NCI-H1436 treated with DMSO at 0.1 percent for 48 hours (cell line): ENCODE measurements around the gene IL4R.
"Not testable (repeated sequence)": the region's sequence is repeated elsewhere in the genome, so short reads cannot be mapped to it uniquely, and the experiment has no call there.

Experiments
- DNase-seq: peaks from one replicate; lab custom pipeline; 2025; lab: John Stamatoyannopoulos, UW

The IL4R gene

DNA sequence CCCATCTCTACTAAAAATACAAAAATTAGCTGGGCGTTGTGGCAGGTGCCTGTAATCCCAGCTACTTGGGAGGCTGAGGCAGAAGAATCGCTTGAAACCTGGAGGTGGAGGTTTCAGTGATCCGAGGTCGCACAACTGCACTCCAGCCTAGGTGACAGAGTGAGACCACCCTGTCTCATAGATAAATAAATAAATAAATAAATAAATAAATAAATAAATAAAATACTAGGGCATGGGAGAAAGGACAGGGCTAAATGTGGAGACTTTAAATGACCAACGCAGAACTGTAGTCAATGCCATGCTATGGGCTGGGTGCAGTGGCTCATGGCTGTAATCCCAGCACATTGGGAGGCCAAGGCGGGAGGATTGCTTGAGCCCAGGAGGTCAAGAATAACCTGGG lies 25.5 kb upstream of the IL4R start:
- DNase-seq: not testable (repeated sequence)

DNA sequence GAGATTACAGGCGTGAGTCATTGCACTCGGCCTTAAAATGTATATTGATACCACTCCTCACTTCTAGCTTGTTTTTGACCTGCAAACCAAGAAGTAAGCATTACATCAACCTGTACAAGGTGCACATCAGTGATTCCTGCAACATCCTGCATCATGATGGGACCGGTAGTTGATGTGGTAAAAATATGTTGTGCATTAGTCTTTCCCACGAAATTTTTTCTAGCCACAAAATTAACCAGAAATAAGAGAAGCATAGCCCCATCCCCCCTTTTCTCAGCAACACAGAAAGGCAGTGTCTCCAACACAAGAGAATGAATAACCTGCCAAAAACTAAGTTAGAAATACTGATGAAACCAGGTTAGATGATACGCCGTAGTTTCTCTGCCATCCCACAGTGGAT lies 24.1 kb upstream of the IL4R start:
- DNase-seq: no peak

DNA sequence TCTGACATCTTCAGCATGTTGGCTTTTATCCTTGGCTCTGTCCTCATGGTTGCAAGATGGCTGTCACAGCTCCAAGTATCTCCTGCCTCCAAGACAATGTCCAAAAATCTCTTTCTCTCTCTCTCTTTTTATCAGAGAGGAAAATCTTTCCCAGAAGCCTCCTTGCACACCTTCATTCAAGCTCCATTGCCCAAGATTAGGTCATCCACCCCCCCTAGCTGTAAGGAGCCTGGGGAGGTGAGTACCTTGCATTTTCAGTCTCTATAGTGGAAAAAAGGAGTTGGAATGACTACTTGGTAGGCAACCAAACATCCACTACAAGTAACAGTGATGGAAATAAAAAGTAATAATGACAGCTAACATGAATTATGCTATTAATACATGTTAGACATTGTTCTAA lies 23.2 kb upstream of the IL4R start:
- no peak for DNase-seq

DNA sequence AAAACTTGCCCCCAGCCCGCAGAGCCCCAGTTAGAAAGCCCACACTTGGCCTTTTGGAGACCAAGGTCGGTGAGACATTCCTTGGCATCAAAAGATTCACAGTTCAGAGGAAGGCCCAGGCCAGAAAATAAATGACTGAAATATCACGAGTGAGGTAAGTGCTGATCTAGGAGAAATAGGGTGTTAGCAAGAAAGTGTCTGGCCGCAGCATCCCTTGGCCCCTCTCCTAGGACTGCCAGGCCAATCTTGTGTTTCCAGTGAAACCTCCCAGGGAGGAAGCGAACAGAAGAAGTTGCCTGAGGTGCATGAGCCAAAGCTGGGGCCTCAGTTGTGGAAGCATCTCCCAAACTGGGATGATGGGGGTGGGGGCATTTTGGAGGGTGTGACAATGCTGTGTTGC lies 22.7 kb upstream of the IL4R start:
- DNase-seq: no peak

DNA sequence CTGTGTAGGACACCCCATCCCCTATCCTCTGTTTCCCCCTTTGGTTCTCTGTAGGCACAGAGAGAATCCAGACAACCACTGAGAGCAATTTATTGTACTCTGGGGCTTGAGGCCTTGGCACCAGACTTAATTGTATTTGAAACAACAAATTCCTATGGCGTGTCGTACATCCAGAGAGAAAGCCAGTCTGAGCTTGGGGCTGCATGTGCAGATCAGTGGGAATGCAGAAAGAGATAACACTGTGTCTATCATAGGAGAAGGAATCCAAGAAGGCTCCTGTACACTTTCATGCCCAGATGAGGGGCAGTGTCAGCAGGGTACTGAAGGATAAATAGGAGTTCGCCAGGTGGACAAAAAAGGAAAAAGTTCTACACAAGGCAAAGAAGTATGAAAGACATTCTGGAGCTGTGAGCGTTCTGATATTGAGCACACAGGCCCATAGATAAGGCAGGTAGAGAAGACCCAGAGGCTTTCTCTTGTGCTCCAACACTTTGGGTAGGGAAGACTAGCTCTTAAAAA lies 22.0 kb upstream of the IL4R start:
- DNase-seq: no peak

DNA sequence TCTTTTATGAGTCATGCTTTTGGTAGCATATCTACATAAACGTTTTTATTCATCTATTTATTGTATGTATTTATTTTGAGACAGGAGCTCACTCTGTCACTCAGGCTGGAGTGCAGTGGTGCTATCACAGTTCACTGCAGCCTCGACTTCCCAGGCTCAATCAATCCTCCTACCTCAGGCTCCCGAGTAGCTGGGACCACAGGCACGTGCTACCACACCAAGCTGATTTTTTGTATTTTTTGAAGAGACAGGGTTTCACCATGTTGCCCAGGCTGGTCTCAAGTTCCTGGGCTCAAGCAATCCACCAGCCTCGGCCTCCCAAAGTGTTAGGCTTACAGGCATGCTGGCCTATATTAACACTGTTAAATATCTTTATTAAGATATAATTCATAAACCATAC lies 20.4 kb upstream of the IL4R start:
- DNase-seq: no peak

DNA sequence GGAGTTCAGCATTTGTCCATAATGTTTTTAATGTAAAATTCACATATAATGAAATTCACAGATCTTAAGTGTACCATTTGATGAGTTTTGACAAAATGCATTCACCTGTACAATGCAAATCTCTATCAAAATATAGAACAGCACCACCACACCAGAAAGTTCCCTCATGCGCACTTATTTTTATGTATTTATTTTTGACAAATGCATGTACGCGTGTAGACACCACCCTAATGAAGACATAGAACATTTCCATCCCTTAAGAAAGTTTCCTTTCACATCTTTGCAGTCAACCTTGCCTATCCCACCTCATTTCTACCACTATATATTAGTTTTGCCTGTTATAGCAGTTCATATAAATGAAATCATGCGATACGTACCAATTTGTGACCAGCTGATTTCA lies 15.6 kb upstream of the IL4R start:
- no peak for DNase-seq

DNA sequence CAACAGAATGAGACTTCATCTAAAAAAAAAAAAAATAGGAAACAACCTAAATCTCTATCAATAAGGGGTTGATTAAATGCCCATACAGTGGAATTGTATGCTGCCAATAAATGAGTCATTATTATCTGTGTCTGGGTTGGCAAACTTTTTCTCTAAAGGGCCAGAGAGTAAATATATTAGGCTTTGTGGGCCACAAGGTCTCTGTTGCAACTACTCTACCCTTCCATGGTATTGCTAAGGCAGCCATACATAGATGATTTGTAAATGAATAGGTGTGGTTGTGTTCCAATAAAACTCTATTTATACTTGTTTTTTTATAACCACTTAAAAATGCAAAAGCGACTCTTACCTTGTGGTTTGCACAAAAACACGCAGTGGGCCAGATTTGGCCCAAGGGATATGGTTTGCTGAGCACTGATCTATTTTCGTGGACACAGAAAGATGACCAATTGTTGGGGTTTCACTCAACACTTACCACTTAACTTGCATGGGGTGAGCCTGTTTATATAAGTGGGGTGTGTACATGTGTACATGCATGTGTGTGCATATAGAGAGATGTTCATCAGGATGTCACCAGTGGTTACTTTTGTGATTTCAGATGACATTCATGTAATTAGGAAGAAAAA lies 12.4 kb upstream of the IL4R start:
- DNase-seq: no peak

DNA sequence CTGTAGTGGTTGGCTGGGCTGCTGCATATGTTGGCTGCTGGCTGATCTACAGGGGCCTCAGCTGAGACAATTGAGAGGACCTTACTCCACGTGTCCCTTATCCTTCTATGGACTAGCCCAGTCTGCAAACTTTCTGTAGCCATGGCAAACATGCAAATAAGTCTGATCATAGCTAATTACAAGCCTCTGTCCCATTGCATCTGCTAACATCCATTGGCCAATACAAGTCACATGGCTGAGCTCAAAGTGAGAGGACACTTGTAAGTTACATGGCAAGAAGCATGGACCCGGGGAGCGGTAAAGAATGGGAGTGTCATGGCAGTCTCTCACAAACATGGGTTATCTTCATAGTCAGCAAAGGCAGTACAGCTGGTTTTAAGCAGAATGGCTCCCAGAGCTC lies 11.6 kb upstream of the IL4R start:
- DNase-seq: no peak

DNA sequence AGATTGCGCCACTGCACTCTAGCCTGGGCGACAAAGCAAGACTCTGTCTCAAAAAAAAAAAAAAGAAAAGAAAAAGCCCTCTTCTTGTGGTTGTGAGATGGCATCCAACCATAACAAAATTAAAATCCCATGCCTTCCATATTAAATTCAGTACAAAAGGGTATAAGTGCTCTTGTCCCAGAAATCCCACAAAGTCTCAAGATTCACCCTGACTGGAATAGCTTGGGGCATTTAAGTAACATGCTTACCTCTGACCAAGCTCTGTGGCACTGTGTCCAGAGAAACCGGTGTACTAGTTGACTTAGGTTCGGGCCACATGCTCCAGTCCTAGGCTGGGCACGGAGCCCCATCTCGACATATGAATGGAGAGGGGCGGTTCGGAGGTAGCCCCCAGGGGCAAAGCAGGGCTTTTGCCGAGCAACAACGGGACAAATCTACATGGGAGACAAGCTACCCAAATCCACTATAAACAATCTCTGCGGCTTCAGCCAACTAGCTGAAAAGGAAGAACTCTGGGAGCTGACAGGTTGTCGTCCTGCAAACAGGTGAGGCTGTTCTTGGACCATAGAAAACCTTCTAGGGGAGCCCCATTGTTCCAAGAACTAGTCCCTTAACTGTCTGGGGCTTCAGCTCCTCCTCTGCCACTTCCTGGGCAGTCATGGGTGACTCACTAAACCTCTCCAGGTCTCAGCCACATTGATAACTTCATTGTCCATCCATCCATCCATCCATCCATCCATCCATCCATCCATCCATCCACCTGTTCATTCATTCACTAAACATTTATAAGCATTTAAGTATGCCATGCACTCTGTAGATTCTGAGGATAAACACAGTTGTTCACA lies 10.3 kb upstream of the IL4R start:
- DNase-seq: no peak

DNA sequence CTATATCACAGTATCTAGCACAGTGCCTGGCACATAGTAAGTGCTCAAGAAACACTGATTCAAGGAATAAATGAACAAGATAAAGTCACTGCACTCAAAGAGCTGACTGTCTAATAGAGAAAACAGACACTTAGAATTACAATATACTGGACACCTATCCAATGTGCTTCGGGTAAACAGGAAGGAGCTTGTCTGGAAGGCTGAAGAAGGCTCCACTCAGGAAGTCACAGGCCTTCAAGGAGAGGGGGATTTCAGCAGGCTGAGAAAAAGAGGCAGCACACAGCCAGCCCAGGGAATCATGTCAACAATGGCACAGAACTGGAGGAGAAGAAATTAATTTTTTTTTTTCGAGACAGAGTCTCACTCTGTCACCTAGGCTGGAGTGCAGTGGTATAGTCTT lies 9.7 kb upstream of the IL4R start:
- no peak for DNase-seq

DNA sequence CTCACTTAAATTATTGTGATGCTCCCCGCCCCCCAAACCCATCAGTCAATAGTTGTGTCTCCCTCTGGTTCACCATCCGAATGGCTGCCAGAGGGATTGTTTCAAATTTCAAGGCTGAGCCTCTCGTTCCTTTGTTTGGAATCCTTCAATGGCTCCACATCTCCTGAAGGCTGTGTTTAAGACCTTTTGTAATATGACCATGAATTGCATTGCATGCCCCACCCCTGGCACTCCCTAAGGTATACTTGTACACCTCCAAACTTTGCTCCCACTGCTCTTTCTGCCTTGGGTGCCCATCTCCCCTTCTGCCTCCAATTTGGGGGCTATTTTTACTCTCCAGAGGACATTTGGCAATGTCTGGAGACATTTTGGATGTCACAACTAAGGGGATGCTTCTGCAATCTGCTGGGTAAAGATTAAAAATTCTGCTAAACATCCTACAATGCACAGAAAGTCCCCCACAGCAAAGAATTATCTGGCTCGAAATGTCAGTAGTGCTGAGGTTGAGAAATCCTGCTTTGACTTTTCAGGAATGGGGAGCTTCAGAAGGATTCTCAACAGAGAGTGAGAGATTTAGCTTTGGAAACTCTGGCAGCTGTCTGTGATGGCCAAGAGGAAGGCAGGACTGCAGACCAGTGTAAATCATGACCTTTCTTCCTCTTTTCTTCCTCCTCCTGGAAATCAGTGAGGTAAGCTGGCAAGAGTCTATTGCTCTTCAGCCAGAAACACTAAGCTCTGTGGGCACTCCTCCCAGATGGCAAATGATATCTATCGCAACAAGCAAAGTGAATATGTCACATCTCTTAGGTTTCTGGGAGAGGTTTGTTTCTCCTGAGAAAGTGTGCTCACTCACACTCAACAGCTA lies 8.7 kb upstream of the IL4R start:
- no peak for DNase-seq

DNA sequence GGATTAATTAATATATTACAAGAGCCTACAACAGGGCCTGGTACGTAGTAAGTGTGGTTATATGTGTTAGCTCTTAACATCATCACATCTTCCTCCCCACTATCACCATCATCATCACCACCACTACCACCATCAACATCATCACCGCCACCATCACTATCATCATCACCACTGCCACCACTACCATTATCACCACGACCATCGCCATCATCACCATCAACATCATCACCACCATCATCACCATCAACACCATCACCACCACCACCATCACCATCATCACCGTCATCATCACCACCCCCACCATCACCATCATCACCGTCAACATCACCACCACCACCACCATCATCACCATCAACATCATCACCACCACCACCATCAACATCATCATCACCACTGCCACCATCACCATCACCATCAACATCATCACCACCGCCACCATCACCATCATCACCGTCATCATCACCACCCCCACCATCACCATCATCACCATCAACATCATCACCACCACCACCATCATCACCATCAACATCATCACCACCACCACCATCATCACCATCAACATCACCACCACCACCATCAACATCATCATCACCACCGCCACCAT lies 7.8 kb upstream of the IL4R start:
- no peak for DNase-seq

DNA sequence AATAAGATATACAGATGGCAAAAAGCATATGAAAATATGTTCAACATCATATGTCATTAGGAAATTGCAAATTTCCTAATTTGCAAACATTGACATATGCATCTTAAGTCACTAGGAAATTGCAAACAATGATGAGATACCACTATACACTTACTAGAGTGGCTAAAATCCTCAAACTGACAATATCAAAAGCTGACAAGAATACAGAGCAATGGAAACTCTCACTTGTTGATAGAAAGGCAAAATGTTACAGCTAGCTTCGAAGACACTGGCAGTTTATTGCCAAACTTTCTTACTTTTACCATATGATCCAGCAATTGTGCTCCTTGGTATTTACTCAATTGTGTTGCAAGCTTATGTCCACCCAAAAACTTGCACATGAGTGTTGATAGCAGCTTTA lies 5.0 kb upstream of the IL4R start:
- DNase-seq: no peak

DNA sequence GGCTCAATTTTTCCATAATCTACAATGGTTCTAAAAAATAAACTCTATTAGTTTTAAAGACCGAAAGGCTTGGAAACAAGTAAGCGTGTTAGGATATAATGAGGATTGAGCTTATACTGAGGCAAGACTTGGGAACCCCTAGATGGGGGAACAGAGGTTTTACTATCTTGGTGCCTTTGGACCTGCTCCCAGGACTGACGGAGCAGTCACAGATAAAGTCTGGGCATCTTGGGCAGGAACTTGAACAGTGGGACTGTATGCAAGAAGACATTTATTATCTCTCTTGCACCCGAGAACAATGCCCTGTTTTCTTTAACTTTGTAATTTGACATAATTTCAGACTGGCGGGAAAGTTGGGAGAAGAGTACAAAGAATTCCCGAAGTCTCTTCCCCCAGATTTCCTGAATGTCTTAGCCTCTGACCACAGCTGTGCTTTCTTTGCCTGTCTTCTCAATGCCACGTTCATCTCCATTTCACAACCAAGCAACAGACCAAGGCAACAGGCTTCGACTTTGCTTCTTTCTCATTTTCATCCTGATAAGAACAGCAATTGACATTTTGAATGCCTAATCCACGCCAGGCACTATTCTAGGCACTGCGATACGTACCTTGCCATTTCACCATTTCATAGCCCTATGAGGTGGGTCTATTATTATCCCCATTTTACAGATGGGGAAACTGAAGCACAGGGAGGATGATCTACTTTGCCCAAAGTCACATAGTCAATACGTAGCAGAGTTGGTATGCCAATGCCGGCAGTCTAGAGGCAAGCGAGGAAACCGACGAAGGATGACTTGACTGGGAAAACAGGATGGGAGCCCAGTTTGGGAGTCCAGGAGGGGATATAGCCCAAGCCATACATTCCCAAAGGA lies 3.0 kb upstream of the IL4R start:
- DNase-seq: no peak

DNA sequence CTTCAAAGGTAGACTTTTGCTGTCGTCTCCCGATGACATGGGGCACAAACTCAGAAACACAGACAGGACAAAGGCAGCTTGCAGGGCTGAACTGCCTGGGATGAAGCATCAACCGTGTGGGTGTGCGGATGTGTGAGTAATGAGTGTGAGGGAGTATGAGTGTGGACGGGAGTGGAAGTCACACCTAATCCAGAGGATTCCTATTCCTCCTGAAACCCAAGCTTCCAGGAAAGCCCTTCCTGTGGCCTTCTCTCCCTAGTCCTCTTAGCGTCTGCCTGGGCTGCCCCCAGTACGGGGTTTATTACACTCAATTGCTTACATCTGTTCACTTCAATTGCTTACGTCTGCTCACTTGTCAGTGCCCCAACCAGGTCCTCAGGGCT lies 2.3 kb upstream of the IL4R start:
- DNase-seq: no peak

DNA sequence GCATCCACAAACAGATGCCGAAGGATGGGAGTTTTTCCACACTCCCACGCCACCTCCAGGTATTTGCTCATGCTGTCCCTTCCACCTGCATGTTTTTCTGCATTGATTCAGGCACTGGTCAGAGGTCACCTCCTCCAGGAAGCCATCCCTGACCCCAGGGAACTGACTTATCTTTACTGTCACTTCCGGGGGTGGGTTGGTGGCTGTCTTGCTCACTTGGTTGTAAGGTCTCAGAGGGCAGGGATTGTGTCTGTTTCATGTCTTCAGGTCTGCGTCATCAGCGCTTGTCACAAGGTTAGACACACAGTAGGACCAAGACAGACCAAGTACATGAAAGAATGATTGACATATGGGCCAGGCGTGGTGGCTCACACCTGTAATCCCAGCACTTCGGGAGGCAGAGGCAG lies 1.9 kb upstream of the IL4R start:
- no peak for DNase-seq

DNA sequence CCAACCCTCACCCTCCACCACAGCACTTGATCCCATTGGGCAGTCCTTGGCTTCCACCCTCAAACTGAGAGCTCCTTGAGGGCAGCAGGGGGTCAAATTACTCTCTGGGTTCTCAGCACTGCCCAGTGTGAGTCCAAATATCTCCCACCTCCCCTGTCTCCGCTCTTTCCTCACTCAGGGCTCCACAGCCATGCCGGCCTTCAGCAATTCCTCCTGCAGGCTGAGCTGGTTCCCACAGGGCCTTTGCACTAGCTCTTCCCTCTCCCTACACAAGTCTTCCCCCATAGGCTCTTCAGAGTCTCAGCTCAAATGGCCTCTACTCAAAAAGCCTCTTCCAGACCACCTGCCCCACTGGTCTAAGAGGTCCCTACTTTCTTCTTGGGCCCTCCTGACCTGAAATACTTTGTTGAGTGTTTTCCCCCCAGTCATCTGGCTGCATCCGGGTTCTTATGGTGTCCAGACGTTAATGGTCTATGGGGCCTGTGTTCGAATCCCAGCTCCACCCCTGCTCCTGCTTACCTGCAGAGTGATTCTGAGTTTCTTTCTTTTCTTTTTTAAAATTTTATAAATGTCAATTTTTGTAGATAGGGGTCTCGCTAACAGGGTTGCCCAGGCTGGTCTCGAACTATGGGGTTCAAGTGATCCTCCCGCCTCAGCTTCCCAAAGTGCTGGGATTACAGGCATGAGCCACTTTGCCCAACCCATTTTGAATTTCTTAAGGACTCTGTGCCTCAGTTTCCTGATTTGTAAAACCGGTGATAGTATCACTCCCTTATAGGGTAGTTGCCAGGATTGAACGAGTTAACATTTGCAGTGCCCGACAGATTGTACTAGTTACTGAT lies 973 bp upstream of the IL4R start:
- no peak for DNase-seq

DNA sequence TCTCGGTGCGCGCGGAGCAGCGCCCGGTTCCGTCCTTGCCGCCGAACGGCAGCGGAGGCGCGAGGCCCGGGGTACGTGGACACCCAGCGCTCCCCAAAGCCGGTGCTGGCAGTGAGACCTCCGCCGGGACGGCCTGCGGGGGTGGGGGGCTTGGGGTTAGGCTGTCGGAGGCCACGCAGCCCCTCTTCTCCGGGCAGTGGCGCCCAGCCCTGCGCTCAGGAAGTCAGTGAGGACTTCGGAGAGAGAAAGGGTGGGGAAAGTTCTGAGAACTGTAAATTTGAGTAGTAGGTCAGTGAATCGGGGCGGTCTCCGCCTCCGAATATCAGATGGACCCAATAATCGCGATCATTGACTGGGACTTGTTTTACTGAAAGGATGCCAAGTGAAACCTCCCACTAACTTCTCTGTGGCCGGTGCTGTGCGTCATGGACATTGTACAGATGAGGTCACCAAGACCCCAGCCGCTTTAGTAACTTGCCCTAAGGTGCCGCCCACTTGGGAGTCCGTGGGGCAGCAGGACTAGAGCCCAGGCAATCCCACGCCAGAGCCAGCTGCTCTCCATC lies 468 bp downstream of the IL4R start:
- DNase-seq: no peak

DNA sequence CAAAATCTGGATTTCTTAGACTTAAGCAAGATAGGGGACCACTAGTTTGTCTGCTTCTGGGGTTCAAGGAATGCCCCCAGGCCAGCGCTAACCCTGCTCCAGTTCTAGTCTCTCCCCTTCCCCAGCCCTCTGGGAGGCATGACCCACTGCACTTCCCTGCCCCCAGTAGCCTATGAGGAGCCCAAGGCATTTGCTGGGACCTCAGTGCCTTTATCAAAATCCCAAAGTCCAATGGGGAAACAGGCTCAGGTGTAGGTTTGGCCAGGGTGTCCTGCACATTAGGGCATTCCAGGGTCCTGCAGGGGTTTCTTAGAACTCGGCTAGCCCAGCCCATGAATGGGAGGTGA lies 1.2 kb downstream of the IL4R start:
- DNase-seq: no peak
